Colonic mucosa (tissue), 4 donors: Measurements from ENCODE around the gene RPTOR. TPM values are rescaled to one million over a fixed set of nuclear protein-coding genes. Genes with fewer than 3 reads are reported as not detected.
A peak's percentile ranks its signal among the peaks of the same experiment; 100 is the strongest.
"Not testable (repeated sequence)": the region's sequence is repeated elsewhere in the genome, so short reads cannot be mapped to it uniquely, and the experiment has no call there.

Source experiments
- DNase-seq: peaks from one replicate; pipeline ENCODE4 v3.0.0-alpha.2; 2020
- H3K27ac ChIP-seq: fragments of 200-600 bp; one replicate; pipeline ENCODE4 v1.8.0; 2021
- H3K27me3 ChIP-seq: fragments of 200-600 bp; one replicate; pipeline ENCODE4 v1.8.0; 2021
- H3K36me3 ChIP-seq: fragments of 200-600 bp; one replicate; pipeline ENCODE4 v1.8.0; 2021
- H3K4me1 ChIP-seq: fragments of 200-600 bp; one replicate; pipeline ENCODE4 v1.8.0; 2021; ENCODE audit warnings: mild to moderate bottlenecking
- H3K4me3 ChIP-seq: fragments of 200-600 bp; one replicate; pipeline ENCODE4 v1.8.0; 2021
- H3K9ac ChIP-seq, 2 donors: one replicate each; pipeline ENCODE4 v1.7.0; 2013; ENCODE audit warnings: control low read depth in 2 of 2, low read depth in 2 of 2, low read length in 2 of 2
- H3K9me3 ChIP-seq: fragments of 200-600 bp; one replicate; pipeline ENCODE4 v1.8.0; 2021
- intact Hi-C: fragments of 100-400 bp; cut with DNase I; formaldehyde crosslinking; loops from one replicate; pipeline ENCODE4 v1.14.1; 2022
- total RNA-seq, 2 donors: library from RNA; stranded (reverse); fragmentation: NEBNext Ultra II Directional in 1 of 2; extraction: Animal tissue kit (Norgen Biotek cat#: 25700) in 1 of 2; gene quantifications; one replicate each; pipeline ENCODE4 v1.2.1, GENCODE V29; 2021
- TF ChIP-seq, protein P1 (sequence below): fragments of 200-600 bp; IDR thresholded peaks from one replicate; pipeline ENCODE4 v1.8.0; 2022; ENCODE audit warnings: antibody characterized with exemption, mild to moderate bottlenecking
- donor health status: healthy.
- donor health status: DM: no; HTN: no; CAD: no.
- donor health status: DM: no; HTN: no; CAD: no.

Gene RPTOR
- total RNA-seq, 2 donors from 2014 or later: 21.2 to 39.6 TPM

DNA sequence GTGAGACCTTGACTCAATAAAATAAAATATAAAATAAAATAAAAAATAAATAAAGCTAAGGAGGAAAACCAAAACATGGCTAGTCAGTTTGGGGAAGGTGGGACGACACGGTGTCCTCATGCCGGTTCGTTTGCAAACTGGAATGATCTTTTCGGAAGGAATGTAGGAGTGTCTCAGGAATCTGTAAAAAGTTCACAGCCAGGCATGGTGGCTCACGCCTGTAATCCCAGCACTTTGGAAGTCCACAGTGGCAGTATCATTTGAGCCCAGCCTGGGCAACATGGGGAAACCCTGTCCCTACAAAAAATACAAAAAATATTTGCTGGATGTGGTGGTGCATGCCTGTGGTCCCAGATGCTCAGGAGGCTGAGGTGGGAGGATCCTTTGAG is 14.7 kb upstream of the RPTOR start:
- Histone ChIP-seq H3K27me3 (peaks cover 4% of the 10 kb centered on the region), H3K9ac (no peak overlapping the region), H3K4me3 (no peak overlapping the region), H3K9me3 (no peaks in the 10 kb centered on the region), H3K4me1 (no peaks in the 10 kb centered on the region), H3K36me3 (no peaks in the 10 kb centered on the region), H3K27ac (no peak overlapping the region)
- intact Hi-C loops: no loop called here
- TF ChIP-seq, protein P1, sequence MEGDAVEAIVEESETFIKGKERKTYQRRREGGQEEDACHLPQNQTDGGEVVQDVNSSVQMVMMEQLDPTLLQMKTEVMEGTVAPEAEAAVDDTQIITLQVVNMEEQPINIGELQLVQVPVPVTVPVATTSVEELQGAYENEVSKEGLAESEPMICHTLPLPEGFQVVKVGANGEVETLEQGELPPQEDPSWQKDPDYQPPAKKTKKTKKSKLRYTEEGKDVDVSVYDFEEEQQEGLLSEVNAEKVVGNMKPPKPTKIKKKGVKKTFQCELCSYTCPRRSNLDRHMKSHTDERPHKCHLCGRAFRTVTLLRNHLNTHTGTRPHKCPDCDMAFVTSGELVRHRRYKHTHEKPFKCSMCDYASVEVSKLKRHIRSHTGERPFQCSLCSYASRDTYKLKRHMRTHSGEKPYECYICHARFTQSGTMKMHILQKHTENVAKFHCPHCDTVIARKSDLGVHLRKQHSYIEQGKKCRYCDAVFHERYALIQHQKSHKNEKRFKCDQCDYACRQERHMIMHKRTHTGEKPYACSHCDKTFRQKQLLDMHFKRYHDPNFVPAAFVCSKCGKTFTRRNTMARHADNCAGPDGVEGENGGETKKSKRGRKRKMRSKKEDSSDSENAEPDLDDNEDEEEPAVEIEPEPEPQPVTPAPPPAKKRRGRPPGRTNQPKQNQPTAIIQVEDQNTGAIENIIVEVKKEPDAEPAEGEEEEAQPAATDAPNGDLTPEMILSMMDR: no peak
- DNase-seq: no peak

DNA sequence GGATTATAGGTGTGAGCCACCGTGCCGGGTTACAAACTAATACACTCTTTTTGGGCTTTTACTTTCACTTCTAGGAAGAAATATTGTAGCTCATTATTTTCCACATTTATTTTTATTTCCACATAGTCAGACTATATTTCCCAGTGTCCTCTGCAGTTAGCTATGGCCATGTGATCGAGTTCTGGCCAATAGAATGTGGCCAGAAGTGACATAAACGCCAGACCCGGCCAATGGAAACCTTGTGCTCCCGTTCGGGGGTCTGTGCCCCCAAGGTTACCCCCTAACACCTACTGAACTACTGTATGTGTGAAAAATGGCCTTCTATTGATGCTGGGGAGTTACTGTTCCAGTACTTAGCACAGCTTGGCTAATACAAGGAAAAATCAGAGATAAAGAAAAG is 13.2 kb upstream of the RPTOR start:
- DNase-seq: no peak
- H3K27ac ChIP-seq: no peak overlapping the region
- intact Hi-C loops: no loop called here
- no peak overlapping the region for H3K4me3 ChIP-seq
- H3K9me3 ChIP-seq: no peaks in the 10 kb centered on the region
- peaks cover 4% of the 10 kb centered on the region for H3K27me3 ChIP-seq
- no peaks in the 10 kb centered on the region for H3K4me1 ChIP-seq
- H3K9ac ChIP-seq: no peak overlapping the region
- TF ChIP-seq, protein P1: no peak
- H3K36me3 ChIP-seq: no peaks in the 10 kb centered on the region

DNA sequence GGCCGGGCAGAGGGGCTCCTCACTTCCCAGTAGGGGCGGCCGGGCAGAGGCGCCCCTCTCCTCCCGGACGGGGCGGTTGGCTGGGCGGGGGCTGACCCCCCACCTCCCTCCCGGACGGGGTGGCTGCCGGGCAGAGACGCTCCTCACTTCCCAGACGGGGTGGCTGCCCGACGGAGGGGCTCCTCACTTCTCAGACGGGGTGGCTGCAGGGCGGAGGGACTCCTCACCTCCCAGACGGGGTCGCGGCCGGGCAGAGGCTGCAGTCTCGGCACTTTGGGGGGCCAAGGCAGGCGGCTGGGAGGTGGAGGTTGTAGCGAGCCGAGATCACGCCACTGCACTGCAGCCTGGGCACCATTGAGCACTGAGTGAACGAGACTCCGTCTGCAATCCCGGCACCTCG is 7.3 kb upstream of the RPTOR start:
- DNase-seq, intact Hi-C loops, H3K4me1 ChIP-seq, H3K27ac ChIP-seq, H3K36me3 ChIP-seq, H3K9me3 ChIP-seq, H3K9ac ChIP-seq, H3K4me3 ChIP-seq, H3K27me3 ChIP-seq: not testable (repeated sequence)

DNA sequence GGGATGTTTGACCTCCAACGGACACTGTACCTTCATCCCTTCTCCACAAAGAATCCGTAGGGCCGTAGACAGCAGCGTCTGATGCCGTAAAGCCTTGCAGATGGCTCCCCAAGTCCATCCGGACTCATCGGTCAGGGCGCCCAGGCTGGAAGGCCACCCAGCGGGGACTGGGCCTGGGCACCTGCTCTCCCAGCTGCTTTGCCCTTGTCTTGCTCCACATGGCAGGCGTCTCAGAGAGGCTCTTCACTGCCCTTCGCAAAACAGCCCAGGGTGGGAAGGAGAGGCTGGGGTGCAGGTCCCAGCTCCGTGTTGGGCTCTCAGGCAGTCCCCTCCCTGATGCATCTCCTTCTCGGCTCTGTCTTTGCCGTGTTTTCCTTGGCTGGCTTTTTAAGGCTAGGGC is 6.2 kb upstream of the RPTOR start:
- Histone ChIP-seq H3K36me3 (no peaks in the 10 kb centered on the region), H3K9ac (no peak overlapping the region), H3K4me3 (no peak overlapping the region), H3K4me1 (no peaks in the 10 kb centered on the region), H3K27ac (no peak overlapping the region), H3K27me3 (no peaks in the 10 kb centered on the region), H3K9me3 (no peaks in the 10 kb centered on the region)
- DNase-seq: no peak
- intact Hi-C loops: no loop called here
- TF ChIP-seq, protein P1: no peak

DNA sequence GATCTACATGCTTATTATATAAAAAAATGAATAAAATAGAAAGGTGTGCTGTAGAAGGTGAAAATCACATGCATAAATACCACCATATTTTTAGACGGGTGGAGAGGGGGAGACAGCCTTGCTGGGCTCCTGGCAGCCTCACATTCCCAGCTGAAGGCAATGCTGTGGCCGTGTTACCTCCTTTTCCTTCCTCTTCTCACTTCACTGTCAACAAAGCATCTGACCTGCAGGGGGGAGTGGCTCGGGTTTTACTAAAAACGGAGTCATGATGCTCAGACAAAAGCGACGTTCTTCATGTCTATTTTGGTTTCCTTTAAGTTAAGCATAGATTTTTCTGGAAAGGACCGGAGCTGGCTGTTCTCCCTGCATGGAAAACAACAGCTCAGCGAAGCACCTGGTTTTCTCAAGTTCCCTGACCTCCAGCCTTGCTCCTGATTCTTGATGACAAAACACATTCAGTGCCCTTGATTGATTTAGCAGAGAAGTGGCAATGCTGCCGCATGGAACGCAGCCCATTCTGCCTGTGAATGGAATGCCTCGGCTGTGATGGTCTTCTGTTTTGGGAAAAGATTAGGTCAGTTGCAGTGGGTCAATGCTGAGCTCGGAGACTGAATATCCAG is 5.5 kb upstream of the RPTOR start:
- intact Hi-C loops: no loop called here
- no peaks in the 10 kb centered on the region for H3K27me3 ChIP-seq
- no peaks in the 10 kb centered on the region for H3K4me1 ChIP-seq
- H3K36me3 ChIP-seq: no peaks in the 10 kb centered on the region
- TF ChIP-seq, protein P1: no peak
- H3K27ac ChIP-seq: no peak overlapping the region
- no peak overlapping the region for H3K4me3 ChIP-seq
- H3K9ac ChIP-seq: no peak overlapping the region
- no peak for DNase-seq
- no peaks in the 10 kb centered on the region for H3K9me3 ChIP-seq

DNA sequence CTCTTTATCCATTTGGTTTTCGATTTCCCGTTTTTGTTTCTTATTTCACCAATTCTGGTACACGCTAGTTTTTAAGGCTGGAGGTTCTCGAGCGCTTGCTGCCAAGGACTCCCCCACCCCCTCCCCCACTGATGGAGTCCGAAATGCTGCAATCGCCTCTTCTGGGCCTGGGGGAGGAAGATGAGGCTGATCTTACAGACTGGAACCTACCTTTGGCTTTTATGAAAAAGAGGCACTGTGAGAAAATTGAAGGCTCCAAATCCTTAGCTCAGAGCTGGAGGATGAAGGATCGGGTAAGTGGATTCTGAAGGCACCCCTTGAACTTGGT is 825 bp downstream of the RPTOR start:
- Histone ChIP-seq H3K27me3 (no peaks in the 10 kb centered on the region), H3K9ac (peak overlapping the region; percentile 86 to 93), H3K4me1 (peaks cover 13% of the 10 kb centered on the region), H3K36me3 (no peaks in the 10 kb centered on the region), H3K4me3 (peak overlapping the region; percentile 98), H3K9me3 (no peaks in the 10 kb centered on the region), H3K27ac (no peak overlapping the region)
- no peak for DNase-seq
- intact Hi-C loops: no loop called here
- TF ChIP-seq, protein P1: no peak
